ENCODE measurements around the gene MAGI2.

The MAGI2 gene

DNA sequence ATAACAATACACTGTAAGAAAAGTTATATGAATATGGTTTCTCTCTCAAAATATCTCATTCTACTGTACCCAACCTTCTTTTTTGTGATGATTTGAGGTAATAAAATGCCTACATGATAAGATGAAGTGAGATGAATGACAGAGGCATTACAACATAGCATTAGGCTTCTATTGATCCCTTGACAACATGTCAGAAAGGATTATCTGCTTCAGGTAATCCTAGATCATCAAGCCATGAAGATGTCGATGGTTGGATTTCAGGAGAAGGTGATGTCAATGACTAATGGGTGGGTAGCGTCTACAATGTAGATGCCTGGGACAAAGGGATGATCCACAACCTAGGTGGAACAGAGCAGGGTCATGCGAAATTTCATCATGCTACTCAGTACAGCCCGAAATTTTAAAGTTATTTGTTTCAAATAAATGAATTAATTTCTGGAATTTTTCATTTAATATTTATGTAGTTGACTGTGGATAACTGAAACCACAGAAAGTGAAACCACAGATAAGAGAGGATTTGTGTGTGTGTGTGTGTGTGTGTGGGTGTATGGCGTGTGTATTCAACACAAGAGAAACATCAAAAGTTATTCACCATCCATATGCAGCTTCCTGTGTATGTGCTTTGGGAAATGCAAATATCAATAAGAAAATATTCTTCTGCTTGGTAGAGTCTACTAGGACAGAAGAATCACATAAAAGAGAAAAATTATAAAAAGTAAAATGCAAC is 77.0 kb downstream of the MAGI2 start:
- no peak for DNase-seq (ENCODE audit: low read depth, low spot score)

DNA sequence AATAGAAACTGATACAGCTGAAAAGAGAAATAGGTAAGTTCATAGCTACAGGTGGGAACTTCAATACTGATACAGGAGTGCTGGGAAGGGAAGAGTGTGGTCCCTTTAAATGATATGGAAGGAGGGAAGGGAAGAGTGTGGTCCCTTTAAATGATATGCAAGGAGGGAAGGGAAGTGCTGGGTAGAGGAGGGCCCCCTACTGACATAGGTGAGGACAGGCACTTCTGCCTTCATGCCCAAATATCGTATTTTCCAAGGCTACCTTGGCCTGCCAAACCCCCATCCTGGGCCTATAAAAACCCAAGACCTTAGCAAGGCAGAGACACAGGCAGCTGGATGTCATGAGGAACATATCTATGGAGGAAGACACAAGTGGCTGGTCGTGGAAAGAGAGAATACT is 92.3 kb downstream of the MAGI2 start:
- no peak for DNase-seq (ENCODE audit: low read depth, low spot score)

DNA sequence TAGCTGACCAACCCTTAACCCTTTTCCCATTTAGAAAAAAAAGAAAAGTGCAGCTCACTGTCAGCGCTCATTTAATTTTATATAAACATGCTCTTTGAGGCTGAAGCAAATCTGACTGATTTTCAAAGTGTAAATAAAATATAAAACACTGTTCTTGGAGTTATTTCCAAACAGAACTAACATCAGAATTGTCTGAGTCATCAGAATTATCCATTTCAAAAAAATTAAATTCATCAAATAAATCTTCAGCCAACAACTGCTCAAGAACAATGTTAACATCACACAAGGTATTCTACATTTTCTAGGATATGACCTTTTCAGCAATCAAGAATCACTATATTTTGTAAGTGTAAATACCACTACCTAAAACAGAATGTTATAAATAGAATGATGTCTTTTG is 93.6 kb downstream of the MAGI2 start:
- DNase-seq (ENCODE audit: low read depth, low spot score): no peak

DNA sequence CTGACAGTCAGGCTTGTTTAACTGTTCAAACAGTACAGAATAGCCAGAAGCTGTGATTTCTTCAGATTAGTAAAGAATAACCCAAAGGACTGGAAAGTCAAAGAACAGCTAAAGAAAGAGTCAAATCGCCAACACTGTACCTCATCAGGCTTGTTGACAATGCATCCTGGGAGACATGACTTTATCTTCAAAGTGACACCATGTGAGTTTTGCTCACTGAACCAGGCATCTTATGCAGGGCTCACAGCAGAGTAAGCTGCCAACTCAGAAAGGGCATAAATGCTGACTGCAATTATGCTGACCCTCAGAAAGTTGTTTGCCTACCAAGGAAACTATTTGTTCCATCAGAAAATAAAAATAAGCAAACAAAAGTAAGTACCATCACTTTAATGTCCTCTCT is 96.4 kb downstream of the MAGI2 start:
- no peak for DNase-seq (ENCODE audit: low read depth, low spot score)

DNA sequence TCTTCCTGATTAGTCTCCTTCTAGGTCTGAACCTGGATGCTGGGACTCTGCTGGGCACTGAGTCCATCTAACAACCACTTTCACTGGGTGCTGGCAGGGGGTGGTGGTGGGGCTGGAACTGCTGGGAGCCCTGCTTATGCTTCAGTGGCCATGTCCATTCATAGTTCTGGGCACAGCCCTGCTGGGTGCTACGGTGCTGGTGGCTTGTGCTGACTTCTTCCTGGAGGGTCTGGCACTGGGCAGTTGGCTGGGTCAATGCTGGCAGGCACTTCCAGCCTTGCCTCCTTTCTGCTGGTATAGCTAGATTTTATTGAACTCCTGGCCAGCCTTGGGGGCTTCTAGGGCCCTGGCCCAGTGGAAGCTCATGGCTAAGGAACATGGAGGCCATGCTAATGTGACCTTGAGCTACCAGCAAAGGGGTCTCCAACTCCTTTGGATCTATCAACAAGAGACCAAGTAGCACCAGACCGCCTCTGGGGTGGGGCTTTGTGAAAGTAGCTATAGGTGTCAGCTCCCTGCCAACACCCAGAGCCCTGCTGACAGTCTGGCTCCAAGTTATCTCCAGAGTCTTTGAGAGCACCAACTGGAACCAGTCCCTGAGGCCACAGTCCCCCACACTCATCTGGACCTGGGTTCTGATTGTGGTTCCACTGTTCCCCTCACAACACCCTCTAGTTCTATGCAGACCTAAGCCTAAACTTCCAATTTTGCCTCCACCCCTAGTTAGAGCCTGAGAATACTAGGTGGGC is 99.6 kb downstream of the MAGI2 start:
- no peak for DNase-seq (ENCODE audit: low read depth, low spot score)

DNA sequence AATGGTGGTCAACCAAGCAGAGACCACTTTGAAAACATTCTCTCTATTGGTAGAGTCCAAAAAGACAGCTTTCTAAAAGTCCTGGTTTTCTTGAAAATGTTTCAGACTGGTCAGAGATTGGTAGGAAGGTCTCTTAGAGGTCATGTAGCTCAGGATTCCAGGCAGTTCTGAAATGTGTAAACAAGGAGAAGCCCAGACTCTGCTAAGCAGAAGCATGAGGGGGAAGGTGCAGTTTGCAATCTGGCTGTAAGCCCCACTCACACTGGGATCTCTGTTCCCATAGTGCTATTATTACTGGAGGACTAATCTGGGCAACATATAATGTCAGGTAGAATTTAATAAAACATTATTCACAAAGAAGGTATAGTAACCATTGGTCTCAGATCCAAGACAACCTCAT is 101.1 kb downstream of the MAGI2 start:
- DNase-seq (ENCODE audit: low read depth, low spot score): peak; percentile 28

DNA sequence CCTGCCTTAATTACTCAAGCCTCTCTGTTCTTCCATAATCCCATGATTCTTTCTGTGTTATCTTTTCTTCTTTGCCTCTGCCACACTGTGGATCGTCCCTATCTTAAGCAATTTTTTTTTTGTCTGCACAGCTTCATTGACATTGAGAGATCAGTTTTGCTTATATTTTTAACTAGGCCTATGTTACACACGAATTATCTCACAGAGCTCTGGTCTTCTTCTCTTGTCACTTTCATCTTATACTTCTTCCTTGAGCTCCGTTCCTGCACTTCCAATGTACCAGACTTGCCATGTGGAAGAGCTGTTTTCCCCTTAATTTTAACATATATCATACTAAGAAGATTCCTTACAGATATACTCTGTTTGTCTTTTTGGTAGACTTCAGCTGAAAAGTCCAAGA is 106.1 kb downstream of the MAGI2 start:
- DNase-seq (ENCODE audit: low read depth, low spot score): no peak

DNA sequence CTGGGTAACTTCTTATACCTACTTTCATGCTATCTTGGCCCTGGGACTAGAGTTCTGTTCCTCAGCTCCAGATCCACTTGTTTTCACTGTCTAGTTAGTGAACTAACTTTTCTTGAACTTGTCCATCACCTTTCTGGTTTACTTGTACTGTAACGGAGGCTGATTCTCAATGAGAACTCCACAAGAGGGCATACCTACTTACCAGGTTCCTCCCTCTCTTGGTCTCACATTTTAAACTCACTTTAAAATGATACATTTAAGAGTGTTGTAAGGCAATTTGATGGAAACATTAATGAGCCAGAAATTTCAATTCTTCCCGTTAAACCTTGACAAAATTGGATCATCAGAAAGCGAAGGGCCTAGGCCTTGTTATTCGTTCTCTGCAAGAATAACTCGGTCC is 111.6 kb downstream of the MAGI2 start:
- DNase-seq (ENCODE audit: low read depth, low spot score): no peak

DNA sequence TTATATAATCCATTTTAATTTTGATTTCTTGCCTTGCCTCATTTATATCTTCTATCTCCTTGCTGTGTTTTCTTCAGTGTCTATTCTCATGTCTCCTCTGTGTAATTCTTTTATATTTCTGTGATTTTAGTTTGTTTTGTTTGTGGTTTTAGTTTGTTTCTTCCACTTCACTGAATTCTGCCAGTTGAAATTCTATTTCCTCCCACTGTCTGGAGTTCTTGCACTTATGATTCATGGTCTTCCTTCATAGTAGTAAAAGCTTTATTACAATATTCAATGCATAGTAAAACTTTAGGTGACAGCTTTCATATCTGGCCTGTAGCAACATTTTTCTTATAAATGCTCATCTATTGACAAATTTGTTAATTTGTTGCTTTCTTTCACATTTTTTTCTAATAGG is 113.3 kb downstream of the MAGI2 start:
- peak; percentile 62 for DNase-seq (ENCODE audit: low read depth, low spot score)

DNA sequence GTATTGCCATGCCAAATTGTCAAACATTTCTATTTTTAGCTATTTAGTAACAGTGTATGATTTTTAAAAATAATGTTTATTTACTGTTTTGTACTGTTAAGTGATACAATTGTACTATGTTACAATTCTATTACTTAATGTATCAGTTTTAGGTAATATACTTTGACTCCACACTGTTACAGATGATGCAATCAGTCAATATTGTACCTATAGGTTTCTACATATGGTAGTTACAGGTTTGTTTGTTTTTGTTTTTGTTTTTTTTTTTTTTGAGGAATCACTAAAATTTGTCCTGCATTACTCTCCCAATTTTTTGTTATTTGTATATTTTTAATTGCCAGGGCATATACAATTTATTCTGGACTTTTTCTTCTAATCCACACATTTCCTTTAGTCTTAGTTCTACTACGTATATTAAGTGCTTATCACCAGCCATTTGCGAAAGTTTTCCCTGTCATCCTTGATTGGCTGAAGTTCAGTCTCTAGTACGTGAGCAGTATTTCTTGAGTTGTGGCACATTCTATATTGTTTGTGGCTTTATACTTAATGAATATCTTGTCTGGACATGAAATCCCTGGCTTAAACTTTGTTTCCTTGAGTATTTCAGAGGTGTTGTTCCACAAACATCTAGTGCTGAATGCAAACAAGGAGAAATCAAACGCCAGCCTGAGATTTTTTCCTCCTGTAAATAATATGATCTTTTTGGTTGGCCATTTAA is 114.1 kb downstream of the MAGI2 start:
- no peak for DNase-seq (ENCODE audit: low read depth, low spot score)

DNA sequence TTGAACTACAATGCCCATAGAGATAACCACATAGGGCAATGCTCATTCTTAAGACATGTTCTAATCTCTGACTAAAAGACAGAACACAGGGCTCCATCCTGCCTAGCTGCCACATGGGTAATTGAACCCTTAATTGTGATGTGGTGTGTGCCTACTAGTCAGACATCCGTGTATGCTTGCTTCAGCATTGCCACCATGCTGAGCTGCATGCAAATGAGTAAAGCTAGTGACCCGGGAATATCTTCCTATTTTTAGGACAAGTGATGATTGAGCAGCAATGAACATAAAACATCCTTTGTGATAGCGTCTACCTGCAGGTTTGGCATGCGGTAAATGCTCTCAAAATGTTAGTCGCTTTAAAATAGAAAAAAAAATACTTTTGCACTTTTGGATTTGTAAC is 115.8 kb downstream of the MAGI2 start:
- DNase-seq (ENCODE audit: low read depth, low spot score): peak; percentile 8

DNA sequence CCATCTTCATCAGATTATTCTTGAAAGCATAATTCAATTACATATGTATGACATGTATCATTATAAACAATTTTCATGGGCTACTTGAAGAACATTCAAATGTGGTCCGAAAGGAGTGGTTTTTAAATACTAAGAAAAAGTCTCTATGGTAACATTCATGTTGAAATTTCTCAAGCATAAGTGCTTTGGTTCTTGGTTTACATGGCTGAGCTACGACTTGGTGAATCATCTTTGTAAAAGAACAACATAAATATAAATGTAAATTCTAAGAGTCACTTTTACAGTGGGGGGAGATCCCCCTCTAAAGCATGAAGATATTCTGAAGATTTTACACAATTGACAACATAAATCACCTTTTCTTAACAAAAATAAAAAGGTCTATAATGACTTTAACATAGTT is 118.6 kb downstream of the MAGI2 start:
- DNase-seq (ENCODE audit: low read depth, low spot score): no peak

DNA sequence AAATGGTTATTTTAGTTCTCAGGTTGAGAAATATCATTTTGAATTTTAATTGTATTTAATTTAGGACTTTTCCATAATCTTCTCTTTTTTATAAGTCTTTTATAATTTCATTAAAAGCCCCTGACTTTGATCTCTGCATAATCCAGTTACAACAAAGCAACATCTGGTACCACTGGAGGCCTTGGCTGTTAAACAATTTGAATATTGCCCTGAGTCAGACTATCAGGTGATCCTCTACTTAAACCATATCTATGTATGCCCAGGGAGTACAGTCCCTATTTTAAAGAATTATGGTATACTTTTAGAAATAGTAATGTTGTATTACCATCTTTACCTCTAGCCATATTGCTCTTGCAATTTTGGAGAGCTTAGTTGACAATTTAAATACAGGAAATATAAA is 119.1 kb downstream of the MAGI2 start:
- no peak for DNase-seq (ENCODE audit: low read depth, low spot score)

DNA sequence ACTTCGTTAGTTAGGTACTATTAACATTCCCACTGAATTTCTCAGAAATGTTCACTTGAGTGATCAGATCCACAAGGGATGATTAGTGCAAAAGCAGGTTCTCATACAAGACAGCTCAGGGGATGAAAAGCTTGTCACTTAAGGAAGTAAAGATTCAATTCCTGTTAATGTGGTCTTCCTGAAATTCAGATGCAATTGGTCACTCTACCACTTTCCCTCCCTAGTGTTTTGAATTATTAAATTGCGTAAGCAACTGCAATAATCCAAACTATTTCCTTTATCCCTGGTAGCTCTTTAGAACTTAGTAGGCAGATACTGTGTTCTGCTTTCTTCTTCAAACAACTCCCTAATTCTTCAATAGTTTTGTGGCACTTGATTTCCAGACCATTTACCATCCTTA is 121.4 kb downstream of the MAGI2 start:
- no peak for DNase-seq (ENCODE audit: low read depth, low spot score)

DNA sequence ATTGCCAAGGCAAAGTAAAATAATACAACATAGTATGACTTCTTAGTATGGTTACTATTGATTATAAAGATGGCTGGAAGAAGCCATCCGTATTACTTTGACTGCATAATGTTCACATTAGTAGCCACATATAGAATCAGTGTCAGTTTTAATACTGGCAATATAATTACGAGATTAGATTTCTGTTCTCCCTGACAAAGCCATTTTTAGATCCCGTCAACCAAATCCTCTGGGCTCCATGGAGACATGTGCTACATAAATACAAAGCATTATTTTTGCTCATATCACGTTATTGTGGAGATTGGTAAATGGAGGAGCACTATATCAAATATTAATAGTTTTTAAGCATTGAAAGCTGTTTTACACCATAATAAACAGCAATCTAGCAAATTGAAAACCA is 124.0 kb downstream of the MAGI2 start:
- no peak for DNase-seq (ENCODE audit: low read depth, low spot score)

DNA sequence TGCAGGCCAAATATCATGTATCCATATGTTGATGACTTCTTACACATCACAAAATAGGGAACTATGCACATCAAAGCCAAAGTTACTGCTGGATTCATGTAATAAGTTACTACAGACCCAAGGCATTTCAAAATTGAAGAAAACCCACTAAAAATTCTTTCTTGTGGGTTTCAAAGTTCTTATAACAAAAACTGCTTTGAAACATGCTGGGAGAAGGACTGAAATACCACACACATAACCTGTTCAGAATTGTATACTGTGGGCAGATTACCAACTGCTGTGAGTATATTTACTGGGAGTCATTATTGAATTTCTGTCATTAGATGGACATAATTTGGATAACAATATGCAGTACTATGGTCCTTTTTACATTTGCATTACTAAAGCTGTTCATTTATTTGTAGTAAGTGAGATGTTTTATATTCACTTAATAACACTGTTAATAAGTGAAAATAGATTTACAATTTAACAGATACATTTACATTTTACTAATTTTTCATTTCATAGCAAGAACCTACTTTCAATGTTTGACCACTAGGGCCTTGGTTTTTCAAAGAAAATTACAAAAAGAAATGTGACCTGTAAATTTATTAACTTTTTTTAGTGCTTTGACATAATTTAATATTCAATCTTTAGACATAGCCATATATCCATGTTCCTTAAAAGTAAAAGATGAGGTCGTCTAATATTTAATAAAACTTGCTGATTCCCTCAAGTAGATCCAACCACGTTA is 132.6 kb downstream of the MAGI2 start:
- DNase-seq (ENCODE audit: low read depth, low spot score): peak; percentile 63

DNA sequence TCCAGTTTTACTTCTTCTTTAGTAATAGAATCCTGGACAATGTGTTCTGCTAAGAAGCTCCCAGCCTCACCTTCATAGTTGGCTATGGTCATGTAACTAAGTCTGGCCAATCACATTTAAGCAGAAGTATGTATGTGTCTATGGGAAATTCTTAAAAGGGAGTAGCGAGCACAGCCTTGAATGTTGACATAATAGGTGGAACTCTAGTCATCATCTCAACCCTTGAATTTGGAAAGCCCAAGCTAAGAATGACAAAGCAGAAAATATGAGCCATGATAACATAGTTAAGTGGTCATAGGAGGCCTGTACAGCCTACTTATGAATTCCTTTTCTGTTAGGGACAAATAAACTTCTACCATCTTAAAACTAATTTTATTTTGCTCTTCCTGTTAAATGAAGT is 134.1 kb downstream of the MAGI2 start:
- DNase-seq (ENCODE audit: low read depth, low spot score): no peak

DNA sequence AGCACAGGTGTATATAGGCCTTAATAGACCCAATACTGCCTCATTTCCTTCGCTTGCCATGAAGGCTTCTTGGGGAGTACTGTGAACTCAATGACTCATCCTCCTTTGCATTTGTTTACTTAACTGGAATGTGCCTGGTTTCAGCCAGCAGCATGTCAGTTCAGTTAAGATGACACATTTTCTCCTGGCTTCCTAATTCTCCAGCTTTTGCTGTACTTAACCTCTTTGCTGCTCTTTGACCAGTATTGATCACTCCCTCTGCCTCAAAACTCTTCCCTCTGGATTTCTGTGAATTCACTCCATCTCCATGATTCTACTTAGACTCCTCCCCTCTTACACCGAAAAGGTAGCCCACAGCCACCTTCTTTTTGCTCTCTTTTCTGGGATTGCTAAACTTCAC is 135.7 kb downstream of the MAGI2 start:
- DNase-seq (ENCODE audit: low read depth, low spot score): peak; percentile 82

DNA sequence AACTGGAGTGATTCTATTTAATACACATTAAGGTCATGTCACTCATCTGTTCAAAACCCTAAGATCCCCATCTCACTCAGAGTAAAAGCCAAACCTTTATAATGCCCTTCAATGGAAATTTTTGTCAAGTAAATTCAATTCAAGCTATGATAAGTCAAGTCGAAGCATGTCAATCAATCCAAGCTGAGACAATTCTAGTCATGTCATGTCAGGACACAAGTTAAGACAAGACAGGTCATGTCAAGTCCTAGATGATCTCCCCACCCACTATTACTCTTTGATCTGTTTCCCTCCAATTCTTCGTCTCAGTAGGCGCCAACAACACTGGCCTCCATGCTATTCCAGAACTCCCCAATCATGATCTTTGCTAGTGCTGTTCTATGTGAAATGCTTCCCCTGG is 141.4 kb downstream of the MAGI2 start:
- DNase-seq (ENCODE audit: low read depth, low spot score): no peak

DNA sequence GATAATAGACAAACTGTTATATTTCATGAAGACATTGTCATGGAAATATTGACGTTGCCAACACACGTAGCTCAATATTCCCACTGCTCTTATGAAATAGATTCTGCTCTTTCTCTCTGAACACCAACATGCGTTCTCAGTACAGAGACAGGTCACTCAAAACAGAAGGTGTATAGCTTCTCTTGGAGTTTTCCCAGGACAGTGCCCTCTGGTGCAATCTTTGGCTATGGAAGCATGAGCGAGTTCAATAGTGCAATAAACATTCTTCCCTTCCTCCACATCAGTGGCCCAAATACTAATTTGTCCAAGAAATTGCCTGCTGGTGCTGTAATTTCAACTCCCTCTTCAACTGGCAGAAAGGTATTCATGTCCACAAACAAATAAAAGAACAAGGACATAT is 145.3 kb downstream of the MAGI2 start:
- DNase-seq (ENCODE audit: low read depth, low spot score): no peak

DNA sequence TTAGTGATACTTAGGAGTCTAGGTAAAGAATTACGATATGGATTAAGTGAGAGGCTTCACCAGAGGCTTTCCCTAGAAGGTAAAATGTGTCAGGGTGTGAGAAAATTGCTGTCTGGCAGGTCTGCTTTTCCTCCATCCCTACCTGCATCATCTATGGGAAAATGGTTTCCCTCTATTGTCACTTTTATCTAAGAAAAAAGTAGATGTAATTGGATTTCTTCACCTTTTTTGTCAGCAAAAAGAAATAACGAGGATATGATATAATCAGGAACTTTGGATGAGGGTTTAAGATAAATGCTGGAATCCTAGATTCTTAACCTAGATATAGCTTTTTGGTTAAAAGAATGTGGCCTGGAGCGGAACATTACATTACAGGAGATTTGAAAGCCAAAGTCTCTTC is 146.1 kb downstream of the MAGI2 start:
- DNase-seq (ENCODE audit: low read depth, low spot score): no peak

DNA sequence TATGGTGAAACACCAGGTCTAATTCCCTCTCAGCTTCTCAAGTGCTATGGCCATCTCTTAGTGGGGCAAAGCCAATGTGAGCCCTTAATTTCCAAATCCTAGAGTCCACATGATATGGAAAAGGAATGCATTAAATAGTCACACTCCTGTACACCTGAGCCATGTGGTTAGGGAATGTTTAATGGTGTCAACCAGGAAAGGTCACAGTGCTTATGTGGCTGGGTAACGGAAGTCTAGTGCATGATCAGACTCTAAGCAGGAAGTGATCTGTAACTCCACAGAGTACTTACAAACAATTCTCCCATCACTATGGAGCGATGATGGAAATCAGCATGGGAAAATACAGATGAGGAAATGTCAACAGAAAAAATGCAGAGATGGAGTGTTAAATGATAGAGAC is 148.8 kb downstream of the MAGI2 start:
- no peak for DNase-seq (ENCODE audit: low read depth, low spot score)
